Ishikawa (cell line): Measurements from ENCODE around the gene MID2.

Experiments used
- CEBPB ChIP-seq: IDR thresholded peaks from 2 replicates; pipeline ENCODE4 v1.6.1; 2012
- CREB1 ChIP-seq: IDR thresholded peaks from 2 replicates; pipeline ENCODE4 v1.6.1; 2012; ENCODE audit warnings: low read depth
- EGR1 ChIP-seq: IDR thresholded peaks from 2 replicates; pipeline ENCODE4 v1.6.1; 2012
- EP300 ChIP-seq: IDR thresholded peaks from 2 replicates; pipeline ENCODE4 v1.6.1; 2012; ENCODE audit warnings: borderline replicate concordance
- FOXM1 ChIP-seq: IDR thresholded peaks from 2 replicates; pipeline ENCODE4 v1.6.1; 2012; ENCODE audit warnings: low read depth, borderline replicate concordance
- MAX ChIP-seq: IDR thresholded peaks from 2 replicates; pipeline ENCODE4 v1.6.1; 2012
- NFIC ChIP-seq: IDR thresholded peaks from 2 replicates; pipeline ENCODE4 v1.6.1; 2012
- RAD21 ChIP-seq: IDR thresholded peaks from 2 replicates; pipeline ENCODE4 v1.6.1; 2012; ENCODE audit warnings: low read depth
- TAF1 ChIP-seq: IDR thresholded peaks from 2 replicates; pipeline ENCODE4 v1.6.1; 2012; ENCODE audit warnings: low read depth, mild to moderate bottlenecking
- TCF12 ChIP-seq: IDR thresholded peaks from 2 replicates; pipeline ENCODE4 v1.6.1; 2012; ENCODE audit warnings: low read depth
- TEAD4 ChIP-seq: IDR thresholded peaks from 2 replicates; pipeline ENCODE4 v1.6.1; 2012
- USF1 ChIP-seq: IDR thresholded peaks from 2 replicates; pipeline ENCODE4 v1.6.1; 2012
- YY1 ChIP-seq: IDR thresholded peaks from 2 replicates; pipeline ENCODE4 v1.6.1; 2012; ENCODE audit warnings: low read depth
- ZBTB7A ChIP-seq: IDR thresholded peaks from 2 replicates; pipeline ENCODE4 v1.6.1; 2012; ENCODE audit warnings: low read depth
- TF ChIP-seq, protein P1 (sequence below): IDR thresholded peaks from 2 replicates; pipeline ENCODE4 v1.6.1; 2012; ENCODE audit warnings: low read depth, mild to moderate bottlenecking

MID2 gene

GRCh38 chrX:107829878-107830277, 4.2 kb downstream of the MID2 start:
- TF ChIP-seq TCF12 (no peak), TEAD4 (no peak), EGR1 (no peak), ZBTB7A (no peak), EP300 (no peak), YY1 (no peak), TAF1 (no peak), CREB1 (no peak), USF1 (no peak), MAX (no peak), NFIC (no peak), FOXM1 (no peak), RAD21 (no peak)

- TF ChIP-seq RAD21: no peak
- TF ChIP-seq FOXM1: no peak
- TF ChIP-seq, protein P1, sequence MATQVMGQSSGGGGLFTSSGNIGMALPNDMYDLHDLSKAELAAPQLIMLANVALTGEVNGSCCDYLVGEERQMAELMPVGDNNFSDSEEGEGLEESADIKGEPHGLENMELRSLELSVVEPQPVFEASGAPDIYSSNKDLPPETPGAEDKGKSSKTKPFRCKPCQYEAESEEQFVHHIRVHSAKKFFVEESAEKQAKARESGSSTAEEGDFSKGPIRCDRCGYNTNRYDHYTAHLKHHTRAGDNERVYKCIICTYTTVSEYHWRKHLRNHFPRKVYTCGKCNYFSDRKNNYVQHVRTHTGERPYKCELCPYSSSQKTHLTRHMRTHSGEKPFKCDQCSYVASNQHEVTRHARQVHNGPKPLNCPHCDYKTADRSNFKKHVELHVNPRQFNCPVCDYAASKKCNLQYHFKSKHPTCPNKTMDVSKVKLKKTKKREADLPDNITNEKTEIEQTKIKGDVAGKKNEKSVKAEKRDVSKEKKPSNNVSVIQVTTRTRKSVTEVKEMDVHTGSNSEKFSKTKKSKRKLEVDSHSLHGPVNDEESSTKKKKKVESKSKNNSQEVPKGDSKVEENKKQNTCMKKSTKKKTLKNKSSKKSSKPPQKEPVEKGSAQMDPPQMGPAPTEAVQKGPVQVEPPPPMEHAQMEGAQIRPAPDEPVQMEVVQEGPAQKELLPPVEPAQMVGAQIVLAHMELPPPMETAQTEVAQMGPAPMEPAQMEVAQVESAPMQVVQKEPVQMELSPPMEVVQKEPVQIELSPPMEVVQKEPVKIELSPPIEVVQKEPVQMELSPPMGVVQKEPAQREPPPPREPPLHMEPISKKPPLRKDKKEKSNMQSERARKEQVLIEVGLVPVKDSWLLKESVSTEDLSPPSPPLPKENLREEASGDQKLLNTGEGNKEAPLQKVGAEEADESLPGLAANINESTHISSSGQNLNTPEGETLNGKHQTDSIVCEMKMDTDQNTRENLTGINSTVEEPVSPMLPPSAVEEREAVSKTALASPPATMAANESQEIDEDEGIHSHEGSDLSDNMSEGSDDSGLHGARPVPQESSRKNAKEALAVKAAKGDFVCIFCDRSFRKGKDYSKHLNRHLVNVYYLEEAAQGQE: no peak
- TF ChIP-seq USF1: no peak
- no peak for TF ChIP-seq EP300
- no peak for TF ChIP-seq NFIC
- TF ChIP-seq TAF1: no peak
- TF ChIP-seq CEBPB: no peak
- no peak for TF ChIP-seq TEAD4
- TF ChIP-seq YY1: no peak
- no peak for TF ChIP-seq EGR1
- no peak for TF ChIP-seq MAX
- no peak for TF ChIP-seq CREB1
- no peak for TF ChIP-seq ZBTB7A
- no peak for TF ChIP-seq TCF12
These were observed 5.5 kb downstream of the MID2 start for GRCh38 chrX:107831071-107831730.

GRCh38 chrX:107834275-107835201, 8.9 kb downstream of the MID2 start:
- TF ChIP-seq YY1: no peak
- TF ChIP-seq, protein P1: no peak
- TF ChIP-seq EP300: no peak
- no peak for TF ChIP-seq MAX
- TF ChIP-seq EGR1: no peak
- TF ChIP-seq TAF1: no peak
- TF ChIP-seq CEBPB: no peak
- TF ChIP-seq CREB1: no peak
- no peak for TF ChIP-seq ZBTB7A
- no peak for TF ChIP-seq FOXM1
- TF ChIP-seq NFIC: no peak
- TF ChIP-seq TCF12: no peak

- TF ChIP-seq TAF1 (no peak), CREB1 (no peak), USF1 (no peak), NFIC (no peak), ZBTB7A (no peak), YY1 (no peak), RAD21 (no peak), CEBPB (no peak), TCF12 (no peak), TEAD4 (no peak), MAX (no peak), FOXM1 (no peak), EP300 (no peak)
- TF ChIP-seq, protein P1: no peak
These were observed 11.3 kb downstream of the MID2 start for GRCh38 chrX:107836958-107837357.
